GM12878 (cell line): ENCODE measurements around the gene HIVEP3. TPM values are rescaled to one million over a fixed set of nuclear protein-coding genes. Genes with fewer than 3 reads are reported as not detected.

Source experiments
- BACH1 ChIP-seq: fragments of 450-650 bp; IDR thresholded peaks from 2 replicates; pipeline ENCODE4 v1.6.1; 2017; ENCODE audit warnings: mild to moderate bottlenecking, borderline replicate concordance
- BCL11A ChIP-seq: IDR thresholded peaks from 2 replicates; pipeline ENCODE4 v1.6.1; 2011; ENCODE audit warnings: low read depth, low read length
- BHLHE40 ChIP-seq, 2 experiments: fragments of 450-650 bp in 1 of 2; IDR thresholded peaks; 2 replicates each; pipeline ENCODE4 v1.6.1; 2011 to 2017; ENCODE audit warnings: low read depth in 2 of 2, borderline replicate concordance in 1 of 2, improper control_type of control experiment in 1 of 2, low read length in 1 of 2, mild to moderate bottlenecking in 1 of 2
- CUX1 ChIP-seq: IDR thresholded peaks from 2 replicates; pipeline ENCODE4 v1.6.1; 2012; ENCODE audit warnings: improper control_type of control experiment, low read depth, low read length; ENCODE audit not compliant: insufficient replicate concordance
- EP300 ChIP-seq, 2 experiments: fragments of 150-350 bp in 1 of 2; IDR thresholded peaks; 2 replicates each; pipeline ENCODE4 v1.6.1; 2011 to 2012; ENCODE audit warnings: low read depth in 2 of 2, low read length in 2 of 2, borderline replicate concordance in 1 of 2, improper control_type of control experiment in 1 of 2, inconsistent platforms in 1 of 2; ENCODE audit not compliant: control insufficient read depth in 1 of 2
- FOS ChIP-seq: IDR thresholded peaks from 3 replicates; pipeline ENCODE4 v1.6.1; 2011; ENCODE audit warnings: borderline replicate concordance; ENCODE audit not compliant: insufficient read length; ENCODE audit errors: extremely low read depth
- FOXK2 ChIP-seq: fragments of 450-650 bp; IDR thresholded peaks from 2 replicates; pipeline ENCODE4 v1.6.1; 2017; ENCODE audit warnings: mild to moderate bottlenecking, moderate library complexity
- IKZF1 ChIP-seq: fragments of 450-650 bp; conservative IDR thresholded peaks from 2 replicates; pipeline ENCODE4 v1.6.1; 2017; ENCODE audit warnings: antibody characterized with exemption, mild to moderate bottlenecking
- IKZF2 ChIP-seq, 2 experiments: fragments of 450-650 bp; IDR thresholded peaks; 2 replicates each; pipeline ENCODE4 v1.6.1; 2017; ENCODE audit warnings: mild to moderate bottlenecking in 2 of 2, moderate library complexity in 2 of 2
- MTA2 ChIP-seq: fragments of 450-650 bp; IDR thresholded peaks from 2 replicates; pipeline ENCODE4 v1.6.1; 2016; ENCODE audit warnings: low read depth, mild to moderate bottlenecking, moderate library complexity
- SIN3A ChIP-seq: IDR thresholded peaks from 2 replicates; pipeline ENCODE4 v1.6.1; 2012; ENCODE audit warnings: low read depth, low read length, improper control_type of control experiment
- SMAD1 ChIP-seq: fragments of 450-650 bp; IDR thresholded peaks from 2 replicates; pipeline ENCODE4 v1.6.1; 2018; ENCODE audit warnings: mild to moderate bottlenecking, low read depth; ENCODE audit not compliant: partially characterized antibody
- SPI1 ChIP-seq: IDR thresholded peaks from 2 replicates; pipeline ENCODE4 v1.6.1; 2011; ENCODE audit warnings: low read depth, mild to moderate bottlenecking, low read length, moderate library complexity, borderline replicate concordance; ENCODE audit not compliant: insufficient read depth
- SRF ChIP-seq, 2 experiments: IDR thresholded peaks; 2 replicates each; pipeline ENCODE4 v1.6.1; 2011; ENCODE audit warnings: low read depth in 2 of 2, low read length in 2 of 2, mild to moderate bottlenecking in 1 of 2, moderate library complexity in 1 of 2
- STAT1 ChIP-seq: fragments of 450-650 bp; conservative IDR thresholded peaks from 2 replicates; pipeline ENCODE4 v1.6.1; 2014; ENCODE audit warnings: antibody characterized with exemption, mild to moderate bottlenecking
- SUPT20H ChIP-seq: IDR thresholded peaks from 2 replicates; pipeline ENCODE4 v1.6.1; 2011; ENCODE audit warnings: low read depth, mild to moderate bottlenecking, low read length, moderate library complexity, borderline replicate concordance; ENCODE audit not compliant: control insufficient read depth
- SUZ12 ChIP-seq: fragments of 200-600 bp; sonication (generic); IDR thresholded peaks from one replicate; pipeline ENCODE4 v1.6.1; 2018; ENCODE audit warnings: antibody characterized with exemption, mild to moderate bottlenecking; ENCODE audit not compliant: unreplicated experiment
- TCF7 ChIP-seq: IDR thresholded peaks from 2 replicates; pipeline ENCODE4 v1.6.1; 2014; ENCODE audit warnings: antibody characterized with exemption, borderline replicate concordance
- ZNF24 ChIP-seq: fragments of 450-650 bp; IDR thresholded peaks from 2 replicates; pipeline ENCODE4 v1.6.1; 2017; ENCODE audit warnings: antibody characterized with exemption, mild to moderate bottlenecking
- ZNF687 ChIP-seq: fragments of 450-650 bp; IDR thresholded peaks from 2 replicates; pipeline ENCODE4 v1.6.1; 2017; ENCODE audit warnings: mild to moderate bottlenecking, moderate library complexity
- polyA plus RNA-seq, 11 experiments: library from polyadenylated mRNA; depleted of rRNA in 4 of 11; unstranded in 6 of 11; stranded (reverse) in 5 of 11; fragments of >200 nt; fragmentation: Nextera tagmentation in 4 of 11; fragmentation: Illumina TruSeq in 1 of 11; extraction: Ambion mirVana in 4 of 11; extraction: Trizol in 1 of 11; gene quantifications; 1 replicate in 1 of 11; 2 replicates in 10 of 11; pipeline versions ENCODE4 v1.2.1 to v1.2.3, GENCODE V29; 2011 to 2016; ENCODE audit warnings: inconsistent platforms in 2 of 11, missing spikeins in 2 of 11, low read depth in 1 of 11
- total RNA-seq, 4 experiments: library from RNA; depleted of rRNA in 3 of 4; stranded (reverse); fragments of >200 nt in 3 of 4; fragmentation: Illumina TruSeq in 1 of 4; extraction: Trizol in 1 of 4; gene quantifications; 2 replicates each; pipeline versions ENCODE4 v1.2.1 to v1.2.3, GENCODE V29; 2013 to 2021

The HIVEP3 gene
- total and polyA plus RNA-seq, 10 of the 15 experiments (the other 5 are each of a cell fraction or from before 2014, with no cell fraction given): 1.8 to 13.6 (median 3.8) TPM

GRCh38 chr1:41652384-41653265, 266.1 kb downstream of the HIVEP3 start (continued):
- TF ChIP-seq CUX1: peak; percentile 39
- peak; percentile 28 to 44; a peak in 2 of 4 replicates for TF ChIP-seq EP300 (IDR thresholded peaks at IDR 0.05; ENCODE audit: borderline replicate concordance in 1 of 2, control insufficient read depth in 1 of 2, low read depth in 2 of 2, low read length in 2 of 2)
- TF ChIP-seq SIN3A: no peak
- no peak for TF ChIP-seq BACH1
- peak; percentile 70; the same call in 1 of the 2 replicates for TF ChIP-seq ZNF687
- no peak for TF ChIP-seq STAT1
- no peak for TF ChIP-seq BCL11A
- no peak for TF ChIP-seq FOXK2
- peak; percentile 63 to 73; a peak in 2 of 4 replicates for TF ChIP-seq IKZF2 (IDR thresholded peaks at IDR 0.05)
- peak; percentile 23; the same call in 1 of the 2 replicates for TF ChIP-seq IKZF1
- no peak for TF ChIP-seq TCF7
- no peak for TF ChIP-seq SUZ12
- peak; percentile 51; the same call in 1 of the 2 replicates for TF ChIP-seq MTA2
- TF ChIP-seq SMAD1: no peak
- peak; percentile 81 to 85; a peak in 3 of 4 replicates for TF ChIP-seq BHLHE40 (IDR thresholded peaks at IDR 0.05; ENCODE audit: borderline replicate concordance in 1 of 2, low read depth in 2 of 2, low read length in 1 of 2)
- no peak for TF ChIP-seq SPI1
- TF ChIP-seq ZNF24: no peak
- TF ChIP-seq FOS: no peak
- TF ChIP-seq SRF (IDR thresholded peaks at IDR 0.05; ENCODE audit: low read depth in 2 of 2, low read length in 2 of 2): no peak
- TF ChIP-seq SUPT20H: no peak
